PFSK-1 (cell line): ENCODE measurements around the gene LTC4S.
A peak's percentile ranks its signal among the peaks of the same experiment; 100 is the strongest.

Experiments used
- FOXP2 ChIP-seq: optimal IDR thresholded peaks from 2 replicates; pipeline ENCODE3; 2011; ENCODE audit warnings: borderline replicate concordance, control low read depth, inconsistent platforms; ENCODE audit not compliant: insufficient read depth; ENCODE audit errors: extremely low read length, extremely low read depth
- POLR2AphosphoS5 ChIP-seq: IDR thresholded peaks from 2 replicates; pipeline ENCODE4 v1.6.1; 2012; ENCODE audit warnings: low read depth, mild to moderate bottlenecking, control low read depth, low read length, moderate library complexity
- REST ChIP-seq, 2 experiments: IDR thresholded peaks; 2 replicates each; pipeline versions ENCODE4 v1.6.1 to v1.8.0; 2011 to 2012; ENCODE audit warnings: low read depth in 2 of 2, low read length in 2 of 2, control low read depth in 1 of 2, inconsistent platforms in 1 of 2, mild to moderate bottlenecking in 1 of 2, moderate library complexity in 1 of 2; ENCODE audit not compliant: insufficient read depth in 1 of 2
- SIN3A ChIP-seq: IDR thresholded peaks from 2 replicates; pipeline ENCODE4 v1.6.1; 2012; ENCODE audit warnings: mild to moderate bottlenecking, low read length, moderate library complexity, borderline replicate concordance; ENCODE audit not compliant: insufficient read depth
- TAF1 ChIP-seq: IDR thresholded peaks from 2 replicates; pipeline ENCODE4 v1.6.1; 2012; ENCODE audit warnings: low read length, control low read depth, borderline replicate concordance; ENCODE audit not compliant: insufficient read depth

LTC4S gene

GRCh38 chr5:179762079-179762780 is 31.6 kb upstream of the LTC4S start:
- TF ChIP-seq FOXP2, result no peak
- TF ChIP-seq REST (IDR thresholded peaks at IDR 0.05; ENCODE audit: insufficient read depth in 1 of 2, low read depth in 2 of 2, low read length in 2 of 2), result no peak
- no peak for TF ChIP-seq SIN3A
- no peak for TF ChIP-seq TAF1
- TF ChIP-seq POLR2AphosphoS5, result no peak

GRCh38 chr5:179762781-179763176 is 31.0 kb upstream of the LTC4S start:
- no peak for TF ChIP-seq POLR2AphosphoS5
- TF ChIP-seq TAF1, result no peak

- TF ChIP-seq FOXP2 (no peak), REST (IDR thresholded peaks at IDR 0.05; ENCODE audit: insufficient read depth in 1 of 2, low read depth in 2 of 2, low read length in 2 of 2) (no peak), SIN3A (no peak), TAF1 (no peak), POLR2AphosphoS5 (no peak)
Observed at GRCh38 chr5:179763215-179763945, 30.4 kb upstream of the LTC4S start.

GRCh38 chr5:179764056-179764455 is 29.7 kb upstream of the LTC4S start:
- no peak for TF ChIP-seq SIN3A
- TF ChIP-seq FOXP2, result no peak
- no peak for TF ChIP-seq REST (IDR thresholded peaks at IDR 0.05; ENCODE audit: insufficient read depth in 1 of 2, low read depth in 2 of 2, low read length in 2 of 2)
- no peak for TF ChIP-seq POLR2AphosphoS5
- no peak for TF ChIP-seq TAF1

GRCh38 chr5:179765400-179765799 is 28.4 kb upstream of the LTC4S start:
- TF ChIP-seq SIN3A, result no peak
- TF ChIP-seq FOXP2, result peak; percentile 21
- 0 out of 2 replicates have a peak, but pooled peaks have one; percentile 20 for TF ChIP-seq POLR2AphosphoS5

- no peak for TF ChIP-seq POLR2AphosphoS5
- TF ChIP-seq FOXP2, result no peak
- no peak for TF ChIP-seq REST (IDR thresholded peaks at IDR 0.05; ENCODE audit: insufficient read depth in 1 of 2, low read depth in 2 of 2, low read length in 2 of 2)
- TF ChIP-seq SIN3A, result no peak
- no peak for TF ChIP-seq TAF1
Observed at GRCh38 chr5:179766021-179766725, 27.6 kb upstream of the LTC4S start.
